GM21447 (cell line): ENCODE measurements around the gene TMEM120A.

Experiments
- ATAC-seq: cut with Tn5 transposase; IDR thresholded peaks from one replicate; pipeline ENCODE4 v1.9.1; 2021; ENCODE audit not compliant: unreplicated experiment

TMEM120A gene

DNA sequence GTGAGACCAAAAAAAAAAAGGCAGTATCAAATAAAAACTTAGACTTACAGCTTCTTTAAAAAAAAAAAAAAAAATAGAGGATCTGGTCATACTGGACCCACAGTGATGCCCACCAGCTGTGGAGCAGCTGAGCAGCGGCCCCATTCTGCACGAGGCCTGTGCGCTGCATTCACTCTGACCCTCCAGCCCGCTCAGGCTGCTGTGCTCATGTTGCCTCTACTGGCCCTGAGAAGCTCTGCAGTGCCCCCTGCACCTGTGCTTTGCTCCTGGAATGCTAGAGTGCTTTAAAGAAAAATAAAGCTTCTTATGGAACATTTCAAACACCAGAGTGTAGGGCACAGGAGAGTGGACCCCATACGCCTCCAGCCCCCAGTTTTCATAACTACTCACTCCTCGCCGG, 33.2 kb downstream of the TMEM120A start:
- ATAC-seq: no peak

DNA sequence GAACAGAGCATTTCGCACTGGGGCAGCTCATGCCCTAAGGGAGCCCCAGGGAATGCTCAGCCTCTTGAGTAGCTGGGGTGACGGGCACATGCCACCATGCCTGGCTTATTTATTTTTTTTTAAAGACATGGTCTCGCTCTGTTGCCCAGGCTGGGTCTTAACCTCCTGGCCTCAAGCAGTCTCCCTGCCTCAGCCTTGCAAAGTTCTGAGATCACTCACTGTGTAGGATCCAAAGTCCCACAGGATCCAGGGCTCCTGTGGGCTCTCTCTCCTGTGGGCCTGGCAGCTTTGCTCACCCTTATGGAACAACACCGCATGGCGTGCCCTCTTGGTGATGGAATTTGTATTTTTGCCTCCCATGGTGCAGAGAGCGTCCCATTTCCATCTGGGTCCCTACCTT, 34.0 kb downstream of the TMEM120A start:
- ATAC-seq: no peak

DNA sequence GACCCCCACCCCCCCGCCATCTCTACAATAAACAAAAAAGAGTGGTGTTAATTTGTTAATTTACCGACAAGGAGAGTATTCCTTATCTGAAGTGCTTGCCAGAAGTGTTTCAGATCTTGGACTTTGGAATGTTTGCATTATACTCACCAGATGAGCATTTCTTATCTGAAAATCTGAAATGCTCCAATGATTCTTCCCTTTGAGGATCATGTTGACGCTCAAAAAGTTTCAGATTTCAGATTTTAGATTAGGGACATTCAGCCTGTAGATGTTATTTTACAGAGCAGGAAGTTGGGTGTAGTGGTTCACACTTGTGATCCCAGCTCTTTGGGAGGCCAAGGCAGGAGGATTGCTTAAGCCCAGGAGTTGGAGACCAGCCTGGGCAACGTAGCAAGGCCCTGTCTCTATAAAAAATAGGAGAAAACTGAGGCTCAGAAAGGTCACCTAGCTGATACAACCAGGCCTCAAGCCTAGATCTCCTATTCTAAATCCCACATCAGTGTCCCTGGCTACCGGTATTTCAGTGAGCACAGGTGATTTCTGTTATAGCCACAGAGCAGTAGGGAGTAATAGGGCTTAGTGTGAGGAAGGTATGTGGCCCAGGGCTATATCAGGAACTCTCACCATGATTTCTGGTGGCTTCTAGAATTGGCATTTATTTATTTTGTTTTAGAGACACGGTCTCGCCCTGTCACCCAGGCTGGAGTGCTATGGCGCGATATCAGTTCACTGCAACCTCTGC, 35.4 kb downstream of the TMEM120A start:
- ATAC-seq: no peak

DNA sequence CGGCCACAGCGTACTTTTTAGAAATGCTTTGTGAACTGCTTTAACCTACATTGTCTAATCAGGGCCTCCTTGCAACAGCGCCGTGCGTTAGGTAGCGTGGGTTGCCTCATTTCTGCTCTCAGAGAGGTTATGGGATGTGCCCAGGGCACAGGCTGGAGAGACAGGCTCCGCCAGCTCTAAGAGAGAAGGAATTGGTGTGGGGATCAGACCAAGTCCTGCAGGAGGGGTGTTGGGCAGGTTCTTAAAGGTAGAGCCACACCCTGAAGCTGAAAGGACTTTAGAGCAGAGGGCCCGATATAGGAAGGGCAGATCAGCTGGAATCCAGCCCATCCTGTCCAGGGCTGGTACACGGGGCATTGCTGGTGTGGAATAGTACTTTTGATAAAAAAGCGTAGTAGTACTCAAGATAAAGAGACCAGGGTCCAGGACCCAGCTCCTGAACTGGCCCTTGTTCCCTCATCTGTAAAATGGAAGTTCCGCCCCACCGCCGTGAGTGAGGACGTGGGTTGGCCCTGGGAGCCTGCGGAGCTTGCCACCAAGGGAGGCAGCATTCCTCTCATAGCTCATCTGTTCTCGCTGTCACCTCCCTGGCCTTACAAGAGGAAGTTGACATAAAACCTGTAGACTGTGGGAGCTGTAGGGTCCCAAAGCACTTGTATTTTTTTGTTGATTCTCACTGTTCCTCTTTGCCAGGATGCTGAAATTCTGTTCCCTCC, 37.2 kb downstream of the TMEM120A start:
- ATAC-seq: no peak

DNA sequence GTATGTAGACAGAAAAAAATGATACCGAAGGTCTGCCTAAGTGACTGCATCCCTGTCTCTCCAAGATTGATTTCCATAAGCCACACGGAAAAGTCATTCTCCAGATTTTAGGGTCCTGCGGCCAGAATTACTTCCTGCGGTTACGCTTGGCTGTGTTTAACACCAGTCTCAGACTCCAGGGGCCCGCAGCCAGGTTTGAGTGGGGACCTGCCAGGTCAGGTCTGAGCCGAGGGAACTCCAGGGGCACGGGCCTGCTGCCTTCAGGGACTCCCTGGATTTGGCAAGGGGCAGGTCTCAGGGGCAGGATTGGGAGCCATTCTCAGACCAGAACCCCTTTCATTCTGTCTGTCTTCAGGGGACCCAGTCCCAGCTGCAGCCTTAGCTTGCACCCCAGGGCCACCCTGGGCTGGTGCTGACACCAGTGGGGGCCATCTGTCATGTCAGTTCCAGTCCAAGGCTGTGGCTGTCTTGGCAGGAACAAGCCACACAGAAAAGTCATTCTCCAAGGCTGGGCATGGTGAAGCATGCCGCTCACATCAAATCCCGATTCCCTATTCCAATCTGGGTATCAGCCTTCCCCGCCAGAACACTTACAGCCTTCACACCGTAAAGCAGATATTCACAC, 39.0 kb downstream of the TMEM120A start:
- no peak for ATAC-seq

DNA sequence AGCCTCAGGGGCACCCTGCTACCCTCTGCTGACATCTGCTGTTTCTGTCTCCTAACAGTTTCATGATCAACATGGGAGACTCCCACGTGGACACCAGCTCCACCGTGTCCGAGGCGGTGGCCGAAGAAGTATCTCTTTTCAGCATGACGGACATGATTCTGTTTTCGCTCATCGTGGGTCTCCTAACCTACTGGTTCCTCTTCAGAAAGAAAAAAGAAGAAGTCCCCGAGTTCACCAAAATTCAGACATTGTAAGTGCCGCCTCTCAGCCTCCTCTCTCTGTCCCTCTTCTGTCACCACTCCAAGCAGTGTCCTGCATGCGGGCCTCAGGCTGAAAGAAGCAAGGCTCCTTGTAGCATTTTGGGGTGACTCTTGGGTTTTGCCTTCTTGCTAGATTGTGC, 40.5 kb downstream of the TMEM120A start:
- ATAC-seq: no peak

DNA sequence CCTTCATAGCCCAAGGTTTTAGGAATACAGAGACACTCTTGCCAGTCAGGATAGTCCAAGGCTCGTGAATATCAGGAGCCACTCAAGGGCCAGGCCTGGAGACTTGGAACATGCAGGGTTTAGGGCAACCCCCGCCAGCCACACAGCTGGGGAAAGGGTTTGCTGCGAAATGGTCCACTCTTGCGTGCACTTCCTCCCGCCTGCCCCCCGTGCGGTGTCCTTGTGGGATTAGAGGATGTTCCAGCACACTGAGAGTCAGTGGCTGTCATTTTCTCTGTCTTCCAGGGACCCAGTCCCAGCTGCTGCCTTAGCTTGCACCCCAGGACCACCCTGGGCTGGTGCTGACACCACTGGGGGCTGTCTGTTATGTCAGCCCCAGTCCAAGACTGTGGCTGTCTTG, 41.0 kb downstream of the TMEM120A start:
- ATAC-seq: no peak

DNA sequence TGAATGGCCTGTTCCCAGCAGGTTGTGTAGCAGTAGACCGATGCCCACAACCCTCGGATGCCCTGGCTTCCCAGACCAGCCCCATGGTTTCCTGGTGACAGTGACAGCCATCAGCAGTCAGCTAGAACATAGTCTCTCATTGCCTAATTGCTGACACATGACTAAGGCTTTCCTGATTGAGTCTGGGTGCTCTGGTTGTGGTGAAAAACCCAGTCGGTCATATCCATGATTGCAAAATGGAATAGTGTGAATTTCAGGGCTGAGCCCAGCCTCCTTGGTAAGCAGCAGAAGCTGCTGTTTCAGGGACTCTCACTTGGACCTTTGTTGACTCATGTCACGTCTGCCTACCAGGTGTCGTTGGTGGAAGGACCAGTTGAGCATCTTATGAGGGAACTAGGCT, 42.9 kb downstream of the TMEM120A start:
- ATAC-seq: no peak

DNA sequence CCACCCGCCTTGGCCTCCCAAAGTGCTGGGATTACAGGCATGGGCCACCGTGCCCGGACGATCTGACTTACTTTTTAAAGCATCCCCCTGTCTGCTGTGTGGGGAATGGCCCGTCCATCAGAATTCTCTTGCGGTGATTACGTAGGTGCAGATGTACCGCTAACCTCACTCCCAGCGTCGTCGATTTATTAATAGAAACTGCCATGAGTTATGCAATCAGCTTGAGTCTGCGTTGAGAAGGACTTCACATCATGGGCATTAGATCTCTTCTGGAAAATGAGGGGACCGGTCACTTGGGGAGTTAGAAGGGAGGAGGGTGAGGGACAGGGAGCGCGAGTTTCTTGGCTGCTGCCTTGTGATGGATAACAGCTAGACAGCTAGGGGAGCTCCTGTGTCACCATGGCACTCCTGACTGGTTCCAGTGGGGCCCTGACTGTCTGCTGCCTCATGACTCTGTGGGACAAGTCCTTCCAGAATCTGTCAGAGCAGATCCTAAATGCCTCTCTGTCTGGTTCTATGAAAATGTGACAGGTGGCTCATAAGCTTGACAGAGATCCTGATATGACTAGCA, 44.2 kb downstream of the TMEM120A start:
- ATAC-seq: no peak

DNA sequence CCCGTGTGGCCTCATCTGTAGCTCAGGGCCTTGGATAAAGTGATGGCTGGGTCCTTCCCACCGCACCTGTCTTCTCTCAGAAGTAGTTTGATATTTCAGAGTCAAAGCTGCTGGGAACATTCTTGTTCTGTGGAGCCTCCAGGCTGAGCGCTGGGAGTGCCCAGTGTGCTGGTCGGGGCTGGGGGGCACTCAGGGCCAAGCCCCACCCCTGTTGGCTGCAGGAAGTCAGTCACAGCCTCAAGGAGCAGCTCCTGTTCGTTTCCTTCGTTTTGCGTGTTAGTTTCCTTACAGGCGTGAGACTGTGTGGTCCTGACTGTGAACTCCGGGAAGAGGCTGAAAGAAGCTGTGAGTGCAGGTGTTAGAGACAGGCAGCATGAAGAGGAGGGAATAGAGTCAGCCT, 46.2 kb downstream of the TMEM120A start:
- no peak for ATAC-seq

DNA sequence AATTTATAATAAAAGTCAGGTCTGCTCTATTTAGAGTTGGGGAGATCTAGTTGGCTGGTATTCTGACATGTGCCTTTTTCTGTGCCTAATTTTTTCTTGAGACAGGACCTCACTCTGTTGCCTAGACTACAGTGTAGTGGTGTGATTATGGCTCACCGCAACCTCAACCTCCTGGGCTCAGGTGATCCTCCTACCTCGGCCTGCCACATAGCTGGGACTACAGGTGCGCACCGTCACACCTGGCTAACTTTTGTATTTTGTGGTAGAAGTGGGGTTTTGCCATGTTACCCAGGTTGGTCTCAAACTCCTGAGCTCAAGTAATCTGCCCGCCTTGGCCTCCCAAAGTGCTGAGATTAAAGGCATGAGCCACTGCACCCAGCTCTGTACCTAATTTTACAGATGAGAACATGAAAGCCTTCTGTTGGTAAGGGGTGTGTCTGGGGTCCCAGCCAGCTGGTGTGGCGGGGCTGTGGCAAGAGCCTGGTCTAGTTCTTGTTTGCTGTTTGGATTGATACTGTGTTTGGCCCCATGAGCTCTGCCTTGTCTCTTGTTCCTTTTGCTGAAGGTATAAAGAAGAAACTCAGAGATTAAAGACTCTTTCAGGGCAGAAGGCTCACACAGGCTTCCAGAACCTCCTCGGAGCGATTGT, 48.1 kb downstream of the TMEM120A start:
- ATAC-seq: no peak

DNA sequence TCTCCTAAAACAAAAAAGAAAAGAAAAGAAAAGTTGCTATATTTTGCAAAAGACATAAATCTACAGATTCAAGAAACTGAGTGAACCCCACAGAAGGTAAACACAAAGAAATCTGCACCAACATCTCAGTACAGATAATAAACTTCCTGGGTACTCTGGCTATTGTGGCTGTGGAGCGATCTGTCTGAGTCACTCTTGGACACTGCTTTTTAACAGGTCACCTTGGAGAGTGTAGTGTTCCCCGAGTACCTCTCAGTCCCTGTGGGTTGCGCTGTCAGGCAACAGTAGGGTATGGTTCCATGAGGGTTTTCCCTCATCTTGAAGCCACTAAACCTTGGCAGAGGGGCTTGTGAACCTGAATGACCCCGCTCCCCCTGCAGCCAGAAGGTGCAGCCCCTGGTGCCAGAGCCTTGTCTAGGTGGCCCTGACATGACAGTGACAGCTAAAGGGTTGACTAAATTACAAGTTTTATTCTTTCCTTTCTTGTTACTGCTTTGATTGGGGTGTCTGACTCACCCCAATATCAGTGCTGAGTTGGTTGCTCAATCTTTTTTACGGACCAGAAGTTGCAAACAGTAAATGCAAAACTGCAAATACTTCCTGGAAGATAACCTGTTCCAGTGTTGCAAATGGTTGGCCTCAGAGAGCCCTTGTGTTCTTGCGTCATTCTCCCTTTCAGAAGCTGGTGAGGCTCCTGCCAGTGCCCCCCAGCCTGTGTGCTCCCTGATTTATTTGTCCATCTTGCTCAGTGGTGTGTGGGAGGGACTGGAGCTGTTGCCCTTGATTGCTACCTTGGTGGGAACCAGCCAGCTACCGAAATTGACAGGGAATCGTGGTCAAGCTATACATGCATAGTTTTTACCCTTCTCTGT, 48.9 kb downstream of the TMEM120A start:
- no peak for ATAC-seq

DNA sequence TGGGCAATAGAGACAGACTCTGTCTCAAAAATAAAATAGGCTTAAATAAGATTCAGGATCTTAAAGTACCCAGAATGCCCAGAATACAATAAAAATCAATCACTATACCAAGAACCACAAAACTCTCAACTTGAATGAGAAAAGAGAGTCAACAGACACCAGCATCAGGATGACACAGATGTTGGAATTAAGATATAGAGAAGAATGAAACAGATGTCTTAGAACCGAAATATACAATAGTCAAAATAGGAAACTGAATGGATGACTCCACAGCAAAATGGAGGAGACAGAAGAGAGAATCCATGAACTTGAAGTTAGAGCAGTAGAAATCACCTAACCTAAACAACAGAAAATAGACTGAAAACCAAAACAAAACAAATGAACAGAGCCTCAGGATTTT, 49.9 kb downstream of the TMEM120A start:
- no peak for ATAC-seq

DNA sequence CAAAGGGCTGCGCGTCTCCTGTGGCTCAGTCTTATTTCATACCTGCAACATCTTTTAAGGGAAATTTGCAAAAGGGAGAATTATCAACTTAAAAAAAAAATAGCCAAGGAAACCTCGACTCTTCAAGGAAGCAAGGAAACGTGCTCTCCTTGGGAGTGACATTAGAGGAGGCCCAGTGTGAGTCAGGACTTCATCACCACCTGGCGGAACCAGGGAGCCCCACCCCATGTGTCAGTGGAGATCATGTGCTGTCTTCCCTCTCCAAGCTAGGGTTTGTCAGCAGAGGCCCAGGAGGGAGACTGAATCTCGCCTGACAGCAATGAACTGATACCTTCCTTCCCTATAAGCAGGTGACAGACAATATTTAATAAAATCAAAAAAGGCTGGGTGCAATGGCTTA, 50.5 kb downstream of the TMEM120A start:
- ATAC-seq: no peak

DNA sequence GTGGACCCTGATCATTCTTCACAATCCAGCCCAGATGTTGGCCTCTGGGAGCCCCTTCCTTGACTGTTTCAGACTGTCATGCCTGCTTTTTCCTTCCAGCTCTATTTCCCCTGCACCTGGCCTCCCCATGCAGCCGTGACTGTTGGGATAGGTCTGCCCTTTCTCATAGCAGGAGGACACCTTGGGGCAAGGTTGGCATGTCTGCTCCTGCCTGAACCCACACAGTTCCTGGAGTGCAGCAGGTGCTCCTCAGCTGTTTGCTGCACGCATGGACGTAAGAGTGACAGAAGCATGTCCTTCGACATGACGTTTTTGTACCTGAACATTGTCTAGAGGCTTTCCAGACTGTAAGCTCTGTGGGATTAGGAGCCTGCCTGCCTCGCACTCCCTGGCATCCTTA, 55.5 kb downstream of the TMEM120A start:
- ATAC-seq: no peak

DNA sequence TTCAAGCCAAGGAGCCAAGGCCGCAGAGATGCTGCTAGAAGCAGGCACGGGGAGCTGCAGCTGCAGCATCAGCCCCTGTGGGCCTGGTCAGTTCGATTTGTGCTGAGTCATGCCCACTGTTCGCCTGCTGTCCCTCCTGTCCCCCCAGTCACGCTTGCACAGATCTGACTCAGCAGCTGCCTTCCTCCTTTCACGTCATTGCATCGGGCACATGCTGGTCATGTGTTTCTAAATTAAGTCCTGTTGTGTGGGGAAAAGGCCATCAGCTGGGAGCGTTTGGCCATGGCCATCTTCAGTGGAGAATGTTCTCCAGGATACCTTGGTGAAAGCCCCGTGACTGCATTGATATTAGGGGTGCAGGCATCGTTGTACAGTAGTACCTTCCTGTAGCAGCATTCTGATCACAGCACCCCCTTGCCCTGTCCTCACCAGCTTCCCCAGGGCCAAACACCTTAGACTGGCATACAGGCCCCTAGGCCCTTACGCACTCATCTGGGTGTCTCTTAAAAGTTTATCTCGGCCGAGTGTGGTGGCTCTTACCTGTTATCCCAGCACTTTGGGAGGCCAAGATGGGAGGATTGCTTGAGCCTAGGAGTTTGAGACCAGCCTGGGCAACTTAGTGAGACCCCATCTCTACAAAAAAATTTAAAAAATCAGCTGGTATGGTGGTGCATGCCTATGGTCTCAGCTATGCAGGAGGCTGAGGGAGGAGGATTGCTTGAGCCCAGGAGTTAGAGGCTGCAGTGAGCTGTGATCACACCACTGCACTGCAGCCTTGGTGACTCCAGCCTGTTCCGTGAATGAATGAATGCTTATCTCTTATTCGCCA, 56.2 kb downstream of the TMEM120A start:
- no peak for ATAC-seq
